T-helper 9 cell (primary cell): Measurements from ENCODE around the gene TUT1.
"Not testable (repeated sequence)": the region's sequence is repeated elsewhere in the genome, so short reads cannot be mapped to it uniquely, and the experiment has no call there.

Experiments used
- DNase-seq: peaks from one replicate; pipeline ENCODE4 v3.0.0-alpha.2; 2020
- total RNA-seq, 2 donors: gene quantifications; one replicate each; lab custom pipeline; 2026; lab: John Stamatoyannopoulos, UW

Gene TUT1
- total RNA-seq = 6.3 to 12.9 reads per million in 2 donors

GRCh38 chr11:62591448-62592145, at the start of gene TUT1:
Gene TUT1 (minus strand): TSS chr11:62591523. CDS start chr11:62591485, 38 bp downstream.
- peak; percentile 89 for DNase-seq

- no peak for DNase-seq
Measured at GRCh38 chr11:62632492-62632891, 41.2 kb upstream of the TUT1 start.

- no peak for DNase-seq
Measured at GRCh38 chr11:62627713-62628112, 36.4 kb upstream of the TUT1 start.

- DNase-seq = no peak
Measured at GRCh38 chr11:62622476-62623089, 31.3 kb upstream of the TUT1 start.

- peak; percentile 96 for DNase-seq
Measured at GRCh38 chr11:62621567-62622470, 30.5 kb upstream of the TUT1 start, which contains the start of gene B3GAT3. Gene B3GAT3 (minus strand): TSS chr11:62621986. CDS start chr11:62621947, 39 bp downstream.

GRCh38 chr11:62621027-62621566, 29.8 kb upstream of the TUT1 start:
- no peak for DNase-seq

GRCh38 chr11:62616957-62617356, 25.6 kb upstream of the TUT1 start:
- not testable (repeated sequence) for DNase-seq

- no peak for DNase-seq
Measured at GRCh38 chr11:62615521-62615920, 24.2 kb upstream of the TUT1 start.

GRCh38 chr11:62614275-62614674, 23.0 kb upstream of the TUT1 start:
- DNase-seq = no peak

GRCh38 chr11:62613291-62613778, 22.0 kb upstream of the TUT1 start:
- no peak for DNase-seq

- DNase-seq = peak; percentile 84
Measured at GRCh38 chr11:62612366-62613290, 21.3 kb upstream of the TUT1 start, which contains the start of the genes EML3 and ROM1. Gene EML3 (minus strand): TSS chr11:62612775. CDS start chr11:62612457, 318 bp downstream. Gene ROM1 (plus strand): TSS chr11:62613257. CDS start chr11:62613282, 25 bp downstream.

- peak; percentile 31 for DNase-seq
Measured at GRCh38 chr11:62611705-62612365, 20.5 kb upstream of the TUT1 start.

GRCh38 chr11:62610814-62611704, 19.7 kb upstream of the TUT1 start:
- no peak for DNase-seq

- no peak for DNase-seq
Measured at GRCh38 chr11:62610403-62610802, 19.1 kb upstream of the TUT1 start.

- no peak for DNase-seq
Measured at GRCh38 chr11:62608776-62609175, 17.5 kb upstream of the TUT1 start.

GRCh38 chr11:62607714-62608113, 16.4 kb upstream of the TUT1 start:
- no peak for DNase-seq

GRCh38 chr11:62605902-62606301, 14.6 kb upstream of the TUT1 start:
- no peak for DNase-seq

- DNase-seq = no peak
Measured at GRCh38 chr11:62605467-62605866, 14.1 kb upstream of the TUT1 start.

GRCh38 chr11:62604460-62605120, 13.3 kb upstream of the TUT1 start:
- no peak for DNase-seq
